IPS DF 4.7 (cell line): ENCODE data around the gene S100A8.

Experiments used
- DNase-seq: peaks from one replicate; pipeline ENCODE4 v3.0.0-alpha.2; 2013; ENCODE audit warnings: low spot score; ENCODE audit errors: extremely low read depth

Gene S100A8

GRCh38 chr1:153392822-153393221, 1.9 kb upstream of the S100A8 start:
- no peak for DNase-seq

GRCh38 chr1:153392258-153392657, 1.4 kb upstream of the S100A8 start:
- no peak for DNase-seq

- no peak for DNase-seq
These were observed 647 bp downstream of the S100A8 start for GRCh38 chr1:153389973-153390879.

- no peak for DNase-seq
These were observed 1.5 kb downstream of the S100A8 start for GRCh38 chr1:153389401-153389800.

GRCh38 chr1:153387785-153388184, 3.1 kb downstream of the S100A8 start:
- DNase-seq, result no peak

GRCh38 chr1:153387001-153387400, 3.9 kb downstream of the S100A8 start:
- DNase-seq, result no peak

- DNase-seq, result no peak
These were observed 4.4 kb downstream of the S100A8 start for GRCh38 chr1:153386500-153386901.

GRCh38 chr1:153384958-153385580, 5.8 kb downstream of the S100A8 start:
- DNase-seq, result no peak

- no peak for DNase-seq
These were observed 10.2 kb downstream of the S100A8 start for GRCh38 chr1:153380711-153381110.

- no peak for DNase-seq
These were observed 11.3 kb downstream of the S100A8 start for GRCh38 chr1:153379591-153379990.

- no peak for DNase-seq
These were observed 15.4 kb downstream of the S100A8 start, which contains the start of gene S100A12 for GRCh38 chr1:153375511-153375910. Gene S100A12 (minus strand): TSS chr1:153375621. CDS start chr1:153374592, 1,029 bp downstream.

- no peak for DNase-seq
These were observed 16.8 kb downstream of the S100A8 start for GRCh38 chr1:153374071-153374470.

- DNase-seq, result no peak
These were observed 18.3 kb downstream of the S100A8 start for GRCh38 chr1:153372571-153372970.

- DNase-seq, result no peak
These were observed 19.6 kb downstream of the S100A8 start for GRCh38 chr1:153371231-153371630.

GRCh38 chr1:153370146-153370545, 20.7 kb downstream of the S100A8 start:
- DNase-seq, result no peak

- DNase-seq, result no peak
These were observed 22.4 kb downstream of the S100A8 start for GRCh38 chr1:153368495-153368894.

GRCh38 chr1:153367090-153367489, 23.8 kb downstream of the S100A8 start:
- DNase-seq, result no peak

- DNase-seq, result no peak
These were observed 24.6 kb downstream of the S100A8 start for GRCh38 chr1:153366261-153366660.

GRCh38 chr1:153365696-153366095, 25.2 kb downstream of the S100A8 start:
- DNase-seq, result no peak

- DNase-seq, result no peak
These were observed 25.9 kb downstream of the S100A8 start for GRCh38 chr1:153364766-153365666.

- no peak for DNase-seq
These were observed 26.7 kb downstream of the S100A8 start for GRCh38 chr1:153364156-153364555.

GRCh38 chr1:153363641-153364040, 27.2 kb downstream of the S100A8 start:
- DNase-seq, result no peak
